NCI-H2227 (cell line): ENCODE results near the gene ZNF132.

Experiments
- DNase-seq: peaks from one replicate; lab custom pipeline; 2025; ENCODE audit not compliant: unreplicated experiment; lab: John Stamatoyannopoulos, UW

The ZNF132 gene

GRCh38 chr19:58392945-58393724, 46.8 kb downstream of the ZNF132 start:
- no peak for DNase-seq

GRCh38 chr19:58388175-58388526, 51.8 kb downstream of the ZNF132 start:
- no peak for DNase-seq

- DNase-seq = peak; percentile 72
These were observed 52.4 kb downstream of the ZNF132 start for GRCh38 chr19:58387338-58388174.

- DNase-seq = peak; percentile 100
These were observed 53.2 kb downstream of the ZNF132 start, which contains the start of gene RPS5 for GRCh38 chr19:58386576-58387337. RPS5 (plus strand) TSS chr19:58387269; CDS start chr19:58388138, 869 bp downstream.

GRCh38 chr19:58385891-58386575, 53.9 kb downstream of the ZNF132 start:
- DNase-seq = peak; percentile 66

- DNase-seq = no peak
These were observed 54.6 kb downstream of the ZNF132 start for GRCh38 chr19:58385313-58385890.

GRCh38 chr19:58382997-58383603, 56.9 kb downstream of the ZNF132 start:
- no peak for DNase-seq
